Stomach smooth muscle (tissue), 2 donors: Measurements from ENCODE around the gene GRB2.

Experiments used
- H3K27ac ChIP-seq: one replicate; pipeline ENCODE4 v1.7.0; 2013; ENCODE audit warnings: mild to moderate bottlenecking, low read length, inconsistent platforms
- H3K27me3 ChIP-seq, 2 donors: one replicate each; pipeline ENCODE4 v1.7.0; 2013; ENCODE audit warnings: low read length in 2 of 2; ENCODE audit not compliant: insufficient read depth in 2 of 2, control insufficient read depth in 1 of 2
- H3K36me3 ChIP-seq, 2 donors: one replicate each; pipeline ENCODE4 v1.7.0; 2013; ENCODE audit warnings: low read length in 2 of 2; ENCODE audit not compliant: control insufficient read depth in 2 of 2, insufficient read depth in 2 of 2
- H3K4me1 ChIP-seq: one replicate; pipeline ENCODE4 v1.7.0; 2013; ENCODE audit warnings: low read length; ENCODE audit not compliant: control insufficient read depth, insufficient read depth
- H3K4me3 ChIP-seq, 2 donors: one replicate each; pipeline ENCODE4 v1.7.0; 2013; ENCODE audit warnings: low read length in 2 of 2
- H3K9ac ChIP-seq, 2 donors: one replicate each; pipeline ENCODE4 v1.7.0; 2013; ENCODE audit warnings: low read length in 2 of 2, mild to moderate bottlenecking in 1 of 2
- H3K9me3 ChIP-seq, 2 donors: one replicate each; pipeline ENCODE4 v1.7.0; 2013; ENCODE audit warnings: low read length in 2 of 2; ENCODE audit not compliant: control insufficient read depth in 2 of 2
- donor health status: healthy.
- donor health status: Pancreatic carcinoma.

The GRB2 gene

DNA sequence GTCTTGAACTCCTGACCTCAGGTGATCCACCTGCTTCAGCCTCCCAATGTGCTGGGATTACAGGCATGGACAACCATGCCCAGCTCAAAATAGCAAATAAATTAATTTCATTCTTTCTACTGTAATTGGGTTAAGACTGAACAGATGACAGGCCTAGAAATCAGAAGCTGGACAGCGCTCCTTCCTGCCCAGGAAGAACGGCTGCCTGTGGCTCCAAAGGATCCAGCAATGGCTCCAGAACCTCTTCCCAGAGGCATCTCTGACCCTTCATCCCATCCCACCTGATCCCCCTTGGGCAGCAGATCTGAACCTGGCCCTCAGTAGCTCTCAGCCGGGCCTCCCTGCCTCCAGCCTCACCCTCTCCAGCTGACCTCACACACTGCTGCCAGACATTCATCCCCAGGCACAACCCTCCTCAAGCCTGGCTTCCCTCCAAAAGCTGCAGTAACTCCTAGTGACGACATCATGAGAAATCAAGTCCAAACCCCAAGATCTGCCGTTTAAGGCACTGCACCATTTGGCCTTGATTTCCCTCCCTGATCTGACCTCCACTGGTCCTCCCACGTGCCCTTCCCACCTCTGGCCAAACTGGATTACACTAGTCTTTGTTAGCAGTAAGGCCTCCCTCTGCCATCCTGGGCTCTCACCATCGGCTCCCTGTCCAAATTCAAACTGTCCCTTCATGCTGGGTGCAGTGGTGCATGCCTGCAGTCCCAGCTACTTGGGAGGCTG is 131.3 kb downstream of the GRB2 start:
- H3K27me3 ChIP-seq: no peaks in the 10 kb centered on the region
- H3K4me1 ChIP-seq: peaks cover 35% of the 10 kb centered on the region
- no peak overlapping the region for H3K4me3 ChIP-seq
- no peak overlapping the region for H3K27ac ChIP-seq
- H3K9me3 ChIP-seq: no peaks in the 10 kb centered on the region
- H3K9ac ChIP-seq: no peak overlapping the region
- H3K36me3 ChIP-seq: no peaks in the 10 kb centered on the region

DNA sequence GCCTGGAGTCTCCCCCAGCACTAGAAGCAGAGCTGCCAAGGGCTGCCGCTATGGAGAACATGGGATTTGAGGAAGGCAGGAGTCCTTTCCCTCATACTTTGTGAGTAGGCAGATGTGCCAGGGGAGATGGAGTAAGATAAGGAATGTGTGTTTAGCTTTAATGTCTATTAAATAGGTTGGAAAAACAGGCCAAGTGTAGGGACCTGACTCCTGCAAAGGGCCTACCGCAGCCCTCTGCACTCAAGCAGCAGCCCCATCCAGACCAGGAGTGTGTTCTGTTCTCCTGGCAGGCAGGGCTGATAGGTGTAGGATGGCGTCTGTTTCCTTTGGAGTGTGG is 132.7 kb downstream of the GRB2 start:
- H3K27me3 ChIP-seq: no peaks in the 10 kb centered on the region
- peaks cover 35% of the 10 kb centered on the region for H3K4me1 ChIP-seq
- H3K27ac ChIP-seq: peak overlapping the region; percentile 58
- H3K9me3 ChIP-seq: no peaks in the 10 kb centered on the region
- peak overlapping the region in 1 of 2 donors; percentile 40 for H3K4me3 ChIP-seq
- H3K36me3 ChIP-seq: no peaks in the 10 kb centered on the region
- peak overlapping the region in 1 of 2 donors; percentile 28 for H3K9ac ChIP-seq

DNA sequence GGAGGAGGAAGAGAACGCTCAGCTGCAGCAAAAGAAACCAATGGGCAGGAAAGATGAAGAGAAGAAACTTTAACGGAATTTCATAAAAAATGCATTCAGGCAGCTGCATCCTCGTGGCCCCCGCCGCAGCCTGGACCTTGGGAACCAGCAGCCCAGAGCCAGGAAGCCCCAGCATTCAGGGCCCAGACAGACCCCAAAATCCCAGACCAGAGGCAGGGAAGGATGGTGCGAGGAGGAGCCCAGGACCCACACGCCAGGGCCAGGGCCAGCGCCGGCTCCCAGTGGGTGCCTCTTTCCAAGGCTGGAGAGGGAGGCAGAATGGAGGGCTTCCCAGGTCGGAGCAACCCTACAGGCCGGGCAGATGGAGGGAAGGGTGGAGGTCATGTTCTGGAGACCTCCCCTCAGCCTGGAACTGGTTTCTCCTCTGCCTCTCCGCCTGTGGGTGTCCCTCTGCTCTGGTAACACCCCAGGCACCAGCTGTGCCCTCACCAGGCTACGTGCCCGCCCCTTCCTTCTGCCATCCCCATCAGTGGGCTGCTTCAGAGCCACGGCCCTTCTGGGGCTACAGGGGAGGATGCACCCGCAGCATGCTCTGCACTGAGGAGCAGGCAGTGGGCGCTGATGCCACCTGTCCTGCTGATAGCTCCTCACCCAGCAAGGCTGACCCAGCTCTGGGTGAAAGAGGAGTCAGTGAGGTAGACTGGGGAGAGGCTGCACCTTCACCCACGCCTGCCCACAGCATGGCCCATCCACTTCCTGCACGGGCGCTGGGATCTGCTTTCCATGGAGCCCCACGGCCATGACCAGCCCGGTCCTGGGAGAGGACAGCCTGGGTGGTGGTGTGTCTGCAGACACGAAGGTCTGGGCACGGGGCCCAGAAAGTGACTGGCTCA is 133.3 kb downstream of the GRB2 start:
- Histone ChIP-seq H3K4me1 (peaks cover 38% of the 10 kb centered on the region), H3K27me3 (no peaks in the 10 kb centered on the region), H3K36me3 (peaks cover 0 to 2% of the 10 kb centered on the region in 2 donors), H3K9ac (peak overlapping the region; percentile 29 to 65), H3K27ac (peak overlapping the region; percentile 58), H3K9me3 (no peaks in the 10 kb centered on the region), H3K4me3 (peak overlapping the region; percentile 64 to 86)

- peaks cover 38% of the 10 kb centered on the region for H3K4me1 ChIP-seq
- H3K9ac ChIP-seq: peak overlapping the region; percentile 65 to 66
- peak overlapping the region; percentile 64 to 86 for H3K4me3 ChIP-seq
- H3K36me3 ChIP-seq: peaks cover 8 to 10% of the 10 kb centered on the region in 2 donors
- H3K27me3 ChIP-seq: no peaks in the 10 kb centered on the region
- peak overlapping the region; percentile 53 for H3K27ac ChIP-seq
- H3K9me3 ChIP-seq: no peaks in the 10 kb centered on the region
Observed at GRCh38 chr17:75271233-75271954, 134.1 kb downstream of the GRB2 start.

DNA sequence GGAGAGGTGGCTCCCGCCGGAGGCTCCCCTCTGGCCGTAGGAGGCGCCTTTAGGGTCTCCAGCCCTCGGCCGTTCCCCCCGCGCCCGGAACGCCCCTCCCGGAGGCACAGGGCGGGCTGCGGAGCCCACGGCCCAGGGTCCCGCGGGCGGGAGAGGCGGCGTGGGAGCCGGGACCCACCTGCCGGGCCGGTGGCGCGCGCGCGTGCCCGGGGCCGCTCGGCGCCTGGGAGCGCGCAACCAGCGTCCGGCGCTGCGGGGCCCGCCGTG is 134.6 kb downstream of the GRB2 start, which contains the start of gene MIF4GD:
MIF4GD (minus strand) TSS at position 266 of the 267 bp plus-strand sequence. CDS start 1,036 bp downstream, outside the sequence.
- no peaks in the 10 kb centered on the region for H3K9me3 ChIP-seq
- H3K4me1 ChIP-seq: peaks cover 38% of the 10 kb centered on the region
- H3K27ac ChIP-seq: peak within 1 kb of the TSS; percentile 85
- peak within 1 kb of the TSS; percentile 79 to 86 for H3K4me3 ChIP-seq
- H3K27me3 ChIP-seq: no peaks in the 10 kb centered on the region
- H3K9ac ChIP-seq: peak within 1 kb of the TSS; percentile 88 to 90
- H3K36me3 ChIP-seq: peaks cover 13 to 15% of the 10 kb centered on the region in 2 donors

DNA sequence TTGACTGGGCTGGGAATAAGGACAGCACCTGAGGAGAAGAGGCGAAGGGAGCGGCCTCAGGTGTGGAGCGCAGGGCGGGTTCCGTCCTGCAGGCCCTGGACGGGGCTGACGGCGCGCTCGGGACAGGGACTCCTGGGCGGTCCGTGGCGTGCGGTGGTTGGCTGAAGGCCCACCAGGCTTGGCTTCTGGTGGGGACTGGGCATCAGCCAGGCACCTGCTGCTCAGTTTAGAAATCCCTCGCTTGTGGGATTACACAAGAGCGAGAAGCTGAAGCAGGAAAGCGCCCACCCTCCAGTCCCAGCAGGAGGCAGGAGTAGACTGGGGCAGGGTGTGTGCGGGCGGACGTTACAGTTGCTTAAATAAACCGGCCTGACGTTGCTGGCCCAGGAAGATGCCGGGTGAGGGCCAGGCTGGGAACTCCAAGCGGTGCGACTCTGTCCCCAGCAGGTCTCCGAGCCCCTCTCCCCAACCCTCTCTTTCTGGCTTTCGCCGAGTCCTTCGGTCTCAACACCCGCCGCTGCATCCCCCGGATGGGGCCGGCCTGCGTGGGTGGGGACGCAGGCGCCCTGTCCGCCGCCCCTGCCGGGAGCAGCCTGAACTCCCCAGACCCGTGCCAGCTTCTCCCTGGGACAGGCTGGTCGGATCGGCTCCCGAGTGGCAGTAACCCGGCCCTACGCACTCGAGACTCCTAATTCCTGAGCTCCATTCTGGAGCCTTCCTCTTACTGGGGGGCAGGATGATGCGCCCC is 135.1 kb downstream of the GRB2 start:
- Histone ChIP-seq H3K36me3 (peaks cover 18 to 20% of the 10 kb centered on the region in 2 donors), H3K9ac (peak overlapping the region; percentile 88 to 90), H3K4me3 (peak overlapping the region; percentile 79 to 86), H3K4me1 (peaks cover 38% of the 10 kb centered on the region), H3K27ac (peak overlapping the region; percentile 85), H3K27me3 (no peaks in the 10 kb centered on the region), H3K9me3 (no peaks in the 10 kb centered on the region)

GRCh38 chr17:75269844-75270217 is 135.6 kb downstream of the GRB2 start:
- no peaks in the 10 kb centered on the region for H3K9me3 ChIP-seq
- H3K4me1 ChIP-seq: peaks cover 38% of the 10 kb centered on the region
- H3K36me3 ChIP-seq: peaks cover 20 to 23% of the 10 kb centered on the region in 2 donors
- peak overlapping the region; percentile 88 to 90 for H3K9ac ChIP-seq
- peak overlapping the region; percentile 85 for H3K27ac ChIP-seq
- H3K4me3 ChIP-seq: peak overlapping the region; percentile 79 to 86
- no peaks in the 10 kb centered on the region for H3K27me3 ChIP-seq
